Myocyte (in vitro differentiated cells): Measurements from ENCODE around the gene TOP2A. TPM values are rescaled to one million over a fixed set of nuclear protein-coding genes. Genes with fewer than 3 reads are reported as not detected.

Source experiments
- DNase-seq: peaks from one replicate; pipeline ENCODE4 v3.0.0-alpha.2; 2012; ENCODE audit warnings: low read depth
- total RNA-seq: library from RNA; depleted of rRNA; stranded (reverse); fragments of >200 nt; gene quantifications from 2 replicates; pipeline ENCODE4 v1.2.3, GENCODE V29; 2014

Gene TOP2A
- total RNA-seq, 1 donor from 2014 or later: 2.3 TPM

GRCh38 chr17:40346765-40347158 is 70.9 kb downstream of the TOP2A start:
- no peak for DNase-seq

GRCh38 chr17:40345994-40346764 is 71.5 kb downstream of the TOP2A start:
- peak; percentile 95 for DNase-seq

DNA sequence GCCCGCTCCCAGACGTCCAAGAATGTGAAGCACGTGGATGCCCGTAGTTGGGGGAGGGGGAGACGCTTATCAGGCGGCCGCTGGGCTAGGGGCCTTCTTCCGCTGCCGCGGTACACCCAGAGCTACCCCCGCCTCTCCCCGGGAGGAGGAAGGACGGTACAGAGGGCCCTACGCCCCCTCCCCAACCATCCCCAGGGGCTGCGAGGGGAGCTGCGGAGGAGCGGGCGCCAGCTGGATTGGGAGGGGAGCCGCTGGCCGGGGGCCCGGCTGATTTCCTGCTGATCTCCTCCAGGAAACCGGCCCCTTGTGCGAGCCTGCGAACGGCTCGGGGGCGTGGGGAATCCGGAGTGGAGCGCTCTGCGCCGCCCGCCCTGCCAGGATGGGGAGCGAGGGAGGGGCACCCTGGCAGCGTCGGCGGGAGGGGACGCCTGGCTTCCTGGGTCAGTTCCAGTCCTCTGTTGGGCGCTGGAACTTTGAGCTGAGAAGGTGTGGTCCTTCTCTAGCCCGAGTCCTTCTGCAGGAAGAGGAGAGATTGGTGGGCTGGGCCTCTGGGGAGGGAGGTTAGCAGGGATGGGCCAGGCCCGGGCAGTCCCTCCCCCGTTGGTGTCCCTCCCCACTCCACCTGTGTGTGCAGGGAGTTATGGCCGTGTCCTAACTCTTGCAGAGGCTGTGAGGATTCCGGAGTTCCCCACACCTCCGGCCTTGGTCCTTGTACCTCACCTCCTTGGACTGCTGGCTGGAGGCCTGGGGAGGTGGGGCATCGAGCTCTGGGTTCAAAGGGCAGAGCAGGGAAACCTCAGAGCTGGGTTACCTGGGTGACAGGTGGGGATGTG is 72.3 kb downstream of the TOP2A start:
- DNase-seq: peak; percentile 83

DNA sequence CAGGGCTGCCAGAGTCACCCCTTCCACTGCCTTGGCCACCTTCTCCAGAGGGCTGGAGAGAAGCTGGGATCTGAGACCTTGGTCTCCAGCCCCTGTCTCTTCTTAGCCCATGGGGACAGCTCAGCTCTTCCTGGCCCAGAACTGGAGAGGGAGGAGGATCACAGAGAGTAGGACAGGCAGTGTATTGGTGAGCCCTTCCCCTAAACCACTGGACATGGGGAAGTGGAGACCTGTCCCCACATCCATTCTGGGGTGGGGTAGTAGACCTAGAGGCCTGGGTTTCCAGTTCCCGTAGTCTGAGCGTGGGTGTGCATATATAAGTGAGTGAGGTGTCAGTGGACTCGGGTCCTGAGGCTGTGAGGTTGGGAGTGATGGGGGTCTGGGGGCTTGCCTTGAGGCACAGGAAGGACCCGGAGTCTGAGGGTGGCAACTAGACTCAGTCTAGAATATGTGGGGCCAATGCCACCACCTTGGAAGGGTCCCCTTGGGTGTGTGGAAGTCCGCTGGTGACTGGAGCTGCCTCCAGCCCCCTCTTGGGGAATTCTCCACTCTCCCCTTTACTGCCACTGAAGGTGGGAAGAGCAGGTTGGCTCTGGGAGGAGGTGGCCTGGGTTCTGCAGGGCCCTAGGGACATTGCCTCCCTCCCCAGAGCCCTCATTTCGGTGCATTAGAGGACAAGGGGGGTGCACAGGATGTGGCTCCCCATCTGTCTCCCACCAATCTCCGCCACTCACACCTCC is 73.1 kb downstream of the TOP2A start:
- no peak for DNase-seq

GRCh38 chr17:40343219-40344119 is 74.2 kb downstream of the TOP2A start:
- peak; percentile 75 for DNase-seq

GRCh38 chr17:40342504-40343218 is 75.0 kb downstream of the TOP2A start:
- DNase-seq: no peak

GRCh38 chr17:40341808-40342503 is 75.7 kb downstream of the TOP2A start:
- peak; percentile 81 for DNase-seq

DNA sequence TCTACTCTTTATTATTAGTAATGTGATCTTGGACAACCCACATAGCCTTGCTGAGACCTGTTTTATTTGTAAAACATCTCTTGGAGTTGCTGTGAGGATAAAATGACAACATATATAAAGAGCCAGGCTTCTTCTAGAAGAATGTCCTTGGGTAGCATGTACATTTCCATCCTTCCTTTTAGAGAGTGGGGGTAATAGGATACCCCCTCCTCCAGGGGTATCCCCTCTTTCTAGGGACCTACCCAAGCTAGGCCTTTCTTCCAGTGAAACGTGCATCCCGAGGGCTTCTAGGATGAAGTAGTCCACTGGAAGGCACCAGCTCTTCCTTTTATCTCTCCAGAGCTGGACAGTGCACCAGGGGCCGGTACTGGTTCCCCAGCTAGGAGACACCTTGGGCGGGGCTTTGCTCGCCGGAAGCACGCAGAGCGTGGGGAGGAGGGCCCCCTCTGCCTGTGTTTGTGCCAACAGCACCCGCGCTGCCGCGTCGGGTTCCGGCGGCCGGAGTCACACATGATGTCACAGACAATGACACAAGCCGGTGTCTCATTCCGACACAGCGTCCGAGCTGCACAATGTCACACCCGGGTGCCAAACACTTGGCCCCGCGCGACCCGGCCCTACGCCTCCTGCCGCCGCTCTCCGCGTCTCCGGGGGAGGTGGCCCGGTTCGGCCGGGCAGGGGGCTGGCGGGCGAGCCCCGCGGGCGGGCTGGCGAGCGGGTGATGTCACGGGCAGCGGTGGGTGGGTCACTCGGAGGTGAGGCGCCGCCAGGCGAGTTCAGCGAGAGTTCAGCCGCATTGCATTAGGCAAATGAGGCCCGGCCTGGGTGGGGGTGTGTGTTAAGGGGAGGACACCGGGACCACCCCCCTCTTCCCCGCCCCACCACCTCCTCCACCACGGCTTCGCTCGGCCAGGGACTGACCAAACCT is 76.6 kb downstream of the TOP2A start:
- DNase-seq: peak; percentile 77

DNA sequence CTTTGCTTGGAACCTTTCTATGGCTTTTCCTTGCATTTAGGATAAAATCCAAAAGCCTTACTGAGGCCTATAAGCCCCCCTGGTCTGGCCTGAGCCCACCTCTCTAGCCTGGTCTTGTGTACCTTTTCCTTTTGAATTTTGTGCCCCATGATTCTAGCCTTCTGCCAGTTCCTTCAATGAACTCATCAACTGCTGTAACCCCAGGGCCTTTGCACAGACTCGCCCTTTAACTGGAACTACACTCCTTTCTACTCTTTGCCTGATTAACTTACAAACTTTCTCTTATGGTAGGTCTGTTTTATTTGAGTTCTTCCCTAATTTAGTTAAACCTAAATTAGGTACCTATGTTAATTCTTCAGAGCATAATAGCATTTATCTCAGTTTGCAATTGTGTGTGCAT is 77.4 kb downstream of the TOP2A start:
- DNase-seq: no peak

DNA sequence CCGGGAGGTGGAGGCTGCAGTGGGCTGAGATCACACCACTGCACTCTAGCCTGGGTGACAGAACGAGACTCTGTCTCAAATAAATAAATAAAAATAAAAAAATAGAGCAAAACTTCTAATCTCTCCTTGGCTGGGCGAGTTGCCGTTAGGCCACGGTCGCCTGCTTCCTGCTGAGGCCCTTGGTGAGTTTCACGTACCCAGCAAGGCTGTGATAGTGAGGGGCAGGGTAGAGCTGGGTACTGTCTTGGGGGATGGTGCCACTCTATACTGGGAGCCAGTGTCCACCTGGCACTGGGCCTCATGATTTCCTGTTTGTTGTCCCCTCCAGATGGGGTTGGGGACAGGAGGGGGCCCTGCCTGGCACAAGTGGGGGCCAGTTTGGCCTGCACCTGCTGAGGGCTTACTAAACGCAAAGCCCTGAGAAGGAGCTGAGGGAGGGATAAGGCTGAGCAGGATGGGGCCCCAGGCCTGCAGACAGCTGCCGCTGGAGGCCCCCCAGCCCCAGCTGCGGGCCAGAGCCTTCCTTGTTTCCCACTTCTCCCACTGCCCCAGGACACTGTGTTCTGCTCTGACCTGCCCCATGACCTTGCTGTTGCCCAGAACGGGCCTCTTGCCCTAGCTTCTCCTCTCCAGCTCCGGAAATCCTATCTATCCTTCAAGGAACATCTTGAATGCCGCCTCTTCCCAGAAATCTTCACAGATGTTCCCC is 78.6 kb downstream of the TOP2A start:
- DNase-seq: no peak

Other genes with a start within 250 kb of the TOP2A start
- gene RAPGEFL1, start 240.4 kb downstream of the TOP2A start, total RNA-seq: 1.1 and 1.9 TPM in 2 replicates
- gene WIPF2, start 198.6 kb downstream of the TOP2A start, total RNA-seq: 3.7 and 3.8 TPM in 2 replicates
- 2.6 and 3.8 TPM in 2 replicates for gene CDC6, start 130.0 kb downstream of the TOP2A start, total RNA-seq
- gene RARA, start 108.7 kb downstream of the TOP2A start, total RNA-seq: 37.2 and 39.2 TPM in 2 replicates
- not detected in 2 replicates for gene GJD3, start 53.2 kb downstream of the TOP2A start, total RNA-seq
- 37.4 and 41.3 TPM in 2 replicates for gene IGFBP4, start 25.6 kb upstream of the TOP2A start, total RNA-seq
- not detected in 2 replicates for gene TNS4, start 83.7 kb upstream of the TOP2A start, total RNA-seq
- gene CCR7, start 147.6 kb upstream of the TOP2A start, total RNA-seq: 0.05 TPM in 1 of 2 replicates, not detected in the other
- 121 and 130 TPM in 2 replicates for gene SMARCE1, start 229.9 kb upstream of the TOP2A start, total RNA-seq
- not detected in 2 replicates for gene KRT222, start 247.3 kb upstream of the TOP2A start, total RNA-seq